GM12878 (cell line): Measurements from ENCODE around the gene PPT2. TPM values are rescaled to one million over a fixed set of nuclear protein-coding genes. Genes with fewer than 3 reads are reported as not detected.

ENCODE experiments used
- ATF2 ChIP-seq: IDR thresholded peaks from 2 replicates; pipeline ENCODE4 v1.6.1; 2012; ENCODE audit warnings: low read length, inconsistent platforms
- ATF7 ChIP-seq: fragments of 450-650 bp; IDR thresholded peaks from 2 replicates; pipeline ENCODE4 v1.6.1; 2016; ENCODE audit warnings: low read depth, mild to moderate bottlenecking
- E4F1 ChIP-seq: fragments of 450-650 bp; IDR thresholded peaks from 2 replicates; pipeline ENCODE4 v1.6.1; 2018; ENCODE audit warnings: borderline replicate concordance, mild to moderate bottlenecking; ENCODE audit not compliant: partially characterized antibody
- ELK1 ChIP-seq: IDR thresholded peaks from 2 replicates; pipeline ENCODE4 v1.6.1; 2012; ENCODE audit warnings: low read depth, low read length, improper control_type of control experiment
- HDGF ChIP-seq: fragments of 450-650 bp; IDR thresholded peaks from 2 replicates; pipeline ENCODE4 v1.6.1; 2016; ENCODE audit warnings: antibody characterized with exemption
- MTA3 ChIP-seq: IDR thresholded peaks from 2 replicates; pipeline ENCODE4 v1.6.1; 2012; ENCODE audit warnings: low read length, inconsistent platforms, borderline replicate concordance
- NFYA ChIP-seq: IDR thresholded peaks from 2 replicates; pipeline ENCODE4 v1.6.1; 2011; ENCODE audit warnings: low read depth, mild to moderate bottlenecking, low read length, improper control_type of control experiment, borderline replicate concordance
- NRF1 ChIP-seq: conservative IDR thresholded peaks from 2 replicates; pipeline ENCODE4 v1.6.1; 2011; ENCODE audit warnings: mild to moderate bottlenecking, low read depth, low read length, improper control_type of control experiment
- REST ChIP-seq: IDR thresholded peaks from 2 replicates; pipeline ENCODE4 v1.6.1; 2012; ENCODE audit warnings: mild to moderate bottlenecking, low read depth, low read length
- SKIL ChIP-seq: fragments of 450-650 bp; IDR thresholded peaks from 2 replicates; pipeline ENCODE4 v1.6.1; 2017; ENCODE audit warnings: mild to moderate bottlenecking, low read depth, inconsistent platforms; ENCODE audit not compliant: poor library complexity, severe bottlenecking
- SPI1 ChIP-seq: IDR thresholded peaks from 2 replicates; pipeline ENCODE4 v1.6.1; 2011; ENCODE audit warnings: low read depth, mild to moderate bottlenecking, low read length, moderate library complexity, borderline replicate concordance; ENCODE audit not compliant: insufficient read depth
- WRNIP1 ChIP-seq: IDR thresholded peaks from 2 replicates; pipeline ENCODE4 v1.6.1; 2011; ENCODE audit warnings: low read depth, low read length, improper control_type of control experiment, borderline replicate concordance
- polyA plus RNA-seq, 11 experiments: library from polyadenylated mRNA; depleted of rRNA in 4 of 11; unstranded in 6 of 11; stranded (reverse) in 5 of 11; fragments of >200 nt; fragmentation: Nextera tagmentation in 4 of 11; fragmentation: Illumina TruSeq in 1 of 11; extraction: Ambion mirVana in 4 of 11; extraction: Trizol in 1 of 11; gene quantifications; 1 replicate in 1 of 11; 2 replicates in 10 of 11; pipeline versions ENCODE4 v1.2.1 to v1.2.3, GENCODE V29; 2011 to 2016; ENCODE audit warnings: inconsistent platforms in 2 of 11, missing spikeins in 2 of 11, low read depth in 1 of 11
- total RNA-seq, 4 experiments: library from RNA; depleted of rRNA in 3 of 4; stranded (reverse); fragments of >200 nt in 3 of 4; fragmentation: Illumina TruSeq in 1 of 4; extraction: Trizol in 1 of 4; gene quantifications; 2 replicates each; pipeline versions ENCODE4 v1.2.1 to v1.2.3, GENCODE V29; 2013 to 2021

The PPT2 gene
- total and polyA plus RNA-seq, 10 of the 15 experiments (the other 5 are each of a cell fraction or from before 2014, with no cell fraction given): 1.3 to 25.5 (median 5.5) TPM

- TF ChIP-seq MTA3 (no peak), ELK1 (no peak), SKIL (no peak), REST (no peak), WRNIP1 (no peak), ATF2 (no peak), NFYA (no peak), E4F1 (no peak), SPI1 (no peak), ATF7 (no peak), NRF1 (no peak), HDGF (no peak)
- TF ChIP-seq, all 136 proteins: peak for 0
Measured at GRCh38 chr6:32183030-32183429, 29.1 kb downstream of the PPT2 start (continued).
